HepG2 (cell line): ENCODE results near the gene MTO1. TPM values are rescaled to one million over a fixed set of nuclear protein-coding genes. Genes with fewer than 3 reads are reported as not detected.

ENCODE experiments used
- ATF6 ChIP-seq: sonication (generic); formaldehyde crosslinking; conservative IDR thresholded peaks from 2 replicates; pipeline ENCODE4 v1.4.0; 2020; ENCODE audit warnings: missing genetic modification reagents
- DDIT3 ChIP-seq: sonication (generic); formaldehyde crosslinking; IDR thresholded peaks from 2 replicates; pipeline ENCODE4 v1.4.0; 2020; ENCODE audit warnings: mild to moderate bottlenecking, missing genetic modification reagents
- HMG20B ChIP-seq: conservative IDR thresholded peaks from 2 replicates; pipeline ENCODE4 v1.6.1; 2016; ENCODE audit warnings: missing genetic modification reagents, missing compliant biosample characterization
- KLF12 ChIP-seq: sonication (generic); formaldehyde crosslinking; IDR thresholded peaks from 2 replicates; pipeline ENCODE4 v1.4.0; 2020; ENCODE audit warnings: missing genetic modification reagents, borderline replicate concordance
- MAFF ChIP-seq: IDR thresholded peaks from 2 replicates; pipeline ENCODE4 v1.6.1; 2011; ENCODE audit warnings: low read depth, low read length, improper control_type of control experiment
- MTERF4 ChIP-seq: sonication (generic); formaldehyde crosslinking; IDR thresholded peaks from 2 replicates; pipeline ENCODE4 v1.8.0; 2023; ENCODE audit warnings: mild to moderate bottlenecking, missing genetic modification reagents
- PLRG1 ChIP-seq: fragments of 450-650 bp; conservative IDR thresholded peaks from 2 replicates; pipeline ENCODE4 v1.6.1; 2016
- TAF1 ChIP-seq: sonication (generic); formaldehyde crosslinking; IDR thresholded peaks from 2 replicates; pipeline ENCODE4 v1.4.0; 2020; ENCODE audit warnings: missing genetic modification reagents
- ZBTB1 ChIP-seq: sonication (generic); formaldehyde crosslinking; IDR thresholded peaks from 2 replicates; pipeline ENCODE4 v1.4.0; 2020; ENCODE audit warnings: missing genetic modification reagents, borderline replicate concordance
- ZNF382 ChIP-seq: sonication (generic); formaldehyde crosslinking; IDR thresholded peaks from 2 replicates; pipeline ENCODE4 v1.5.0; 2020; ENCODE audit warnings: missing genetic modification reagents, mild to moderate bottlenecking, borderline replicate concordance
- ZNF652 ChIP-seq: IDR thresholded peaks from 2 replicates; pipeline ENCODE4 v1.6.1; 2016; ENCODE audit warnings: low read depth, borderline replicate concordance
- ZNF7 ChIP-seq: IDR thresholded peaks from 2 replicates; pipeline ENCODE4 v1.6.1; 2016; ENCODE audit warnings: missing biosample characterization, missing genetic modification reagents
- ZNF879 ChIP-seq: sonication (generic); formaldehyde crosslinking; IDR thresholded peaks from 2 replicates; pipeline ENCODE4 v1.8.1; 2023; ENCODE audit warnings: missing genetic modification reagents
- polyA plus RNA-seq, 8 experiments: library from polyadenylated mRNA; depleted of rRNA in 3 of 8; stranded (reverse) in 7 of 8; unstranded in 1 of 8; fragments of >200 nt; fragmentation: Illumina TruSeq in 4 of 8; extraction: Trizol in 4 of 8; gene quantifications; 2 replicates each; pipeline versions ENCODE4 v1.2.1 to v1.2.3, GENCODE V29; 2011 to 2016; ENCODE audit warnings: low read depth in 4 of 8, missing spikeins in 1 of 8, mixed read lengths in 1 of 8; ENCODE audit not compliant: insufficient read depth in 1 of 8
- total RNA-seq, 5 experiments: library from RNA; depleted of rRNA; stranded (reverse); fragments of >200 nt; fragmentation: Illumina TruSeq; extraction: Trizol; gene quantifications; 2 replicates each; pipeline ENCODE4 v1.2.3, GENCODE V29; 2016; ENCODE audit warnings: low read depth in 1 of 5
- TF ChIP-seq, protein P1 (sequence below): sonication (generic); formaldehyde crosslinking; IDR thresholded peaks from 2 replicates; pipeline ENCODE4 v1.5.0; 2020; ENCODE audit warnings: mild to moderate bottlenecking, missing genetic modification reagents
- TF ChIP-seq, protein P2 (sequence below): sonication (generic); formaldehyde crosslinking; conservative IDR thresholded peaks from 2 replicates; pipeline ENCODE4 v1.4.0; 2020; ENCODE audit warnings: mild to moderate bottlenecking, missing genetic modification reagents, moderate library complexity
- TF ChIP-seq, protein P3 (sequence below): sonication (generic); formaldehyde crosslinking; IDR thresholded peaks from 2 replicates; pipeline ENCODE4 v1.4.0; 2020; ENCODE audit warnings: mild to moderate bottlenecking, low read depth, missing genetic modification reagents

MTO1 gene
- total and polyA plus RNA-seq, 2 of the 13 experiments (the other 11 are each of a cell fraction or from before 2014, with no cell fraction given), result 21.1 to 45.3 TPM

DNA sequence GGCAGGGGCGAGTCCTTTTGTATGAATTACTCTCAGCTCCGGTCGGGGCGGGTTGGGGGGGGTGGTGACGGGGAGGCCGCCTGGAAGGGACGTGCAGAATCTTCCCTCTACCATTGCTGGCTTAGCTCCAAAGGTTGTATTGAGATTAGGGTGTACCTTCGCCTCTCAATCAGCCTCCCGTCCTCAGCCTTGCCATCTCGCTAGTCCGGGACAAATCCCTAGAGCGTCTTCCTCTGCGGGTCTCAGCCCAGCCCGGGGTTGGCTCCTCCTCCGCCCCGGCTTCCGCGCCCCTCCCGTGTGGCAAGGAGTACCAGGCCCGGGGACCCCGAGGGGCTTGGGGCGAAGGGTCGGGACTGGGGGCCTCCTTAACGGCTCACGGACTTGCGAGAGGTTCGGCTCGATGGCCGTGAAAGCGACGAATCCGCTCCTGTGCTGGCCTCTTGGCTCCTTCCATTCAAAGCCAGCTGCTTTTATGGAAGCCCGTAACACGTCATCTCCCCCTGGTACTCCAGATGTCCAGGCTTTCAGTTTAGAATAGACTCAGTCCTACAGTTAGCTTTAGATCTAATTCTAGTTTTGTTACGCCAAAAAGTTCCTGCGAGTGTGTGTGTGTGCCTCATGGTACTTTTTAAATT is 59.9 kb downstream of the MTO1 start (continued):
- TF ChIP-seq TAF1 (CRISPR knock-in tag), result no peak; the same call in 1 of the 2 replicates
- no peak for TF ChIP-seq ZBTB1 (CRISPR knock-in tag)
- TF ChIP-seq ATF6 (CRISPR knock-in tag), result 0 out of 2 replicates have a peak, but pooled peaks have one; percentile 1
- TF ChIP-seq ZNF382 (CRISPR knock-in tag), result no peak
- TF ChIP-seq, protein P1, sequence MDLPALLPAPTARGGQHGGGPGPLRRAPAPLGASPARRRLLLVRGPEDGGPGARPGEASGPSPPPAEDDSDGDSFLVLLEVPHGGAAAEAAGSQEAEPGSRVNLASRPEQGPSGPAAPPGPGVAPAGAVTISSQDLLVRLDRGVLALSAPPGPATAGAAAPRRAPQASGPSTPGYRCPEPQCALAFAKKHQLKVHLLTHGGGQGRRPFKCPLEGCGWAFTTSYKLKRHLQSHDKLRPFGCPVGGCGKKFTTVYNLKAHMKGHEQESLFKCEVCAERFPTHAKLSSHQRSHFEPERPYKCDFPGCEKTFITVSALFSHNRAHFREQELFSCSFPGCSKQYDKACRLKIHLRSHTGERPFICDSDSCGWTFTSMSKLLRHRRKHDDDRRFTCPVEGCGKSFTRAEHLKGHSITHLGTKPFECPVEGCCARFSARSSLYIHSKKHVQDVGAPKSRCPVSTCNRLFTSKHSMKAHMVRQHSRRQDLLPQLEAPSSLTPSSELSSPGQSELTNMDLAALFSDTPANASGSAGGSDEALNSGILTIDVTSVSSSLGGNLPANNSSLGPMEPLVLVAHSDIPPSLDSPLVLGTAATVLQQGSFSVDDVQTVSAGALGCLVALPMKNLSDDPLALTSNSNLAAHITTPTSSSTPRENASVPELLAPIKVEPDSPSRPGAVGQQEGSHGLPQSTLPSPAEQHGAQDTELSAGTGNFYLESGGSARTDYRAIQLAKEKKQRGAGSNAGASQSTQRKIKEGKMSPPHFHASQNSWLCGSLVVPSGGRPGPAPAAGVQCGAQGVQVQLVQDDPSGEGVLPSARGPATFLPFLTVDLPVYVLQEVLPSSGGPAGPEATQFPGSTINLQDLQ (CRISPR knock-in tag), result no peak
- TF ChIP-seq, protein P2, sequence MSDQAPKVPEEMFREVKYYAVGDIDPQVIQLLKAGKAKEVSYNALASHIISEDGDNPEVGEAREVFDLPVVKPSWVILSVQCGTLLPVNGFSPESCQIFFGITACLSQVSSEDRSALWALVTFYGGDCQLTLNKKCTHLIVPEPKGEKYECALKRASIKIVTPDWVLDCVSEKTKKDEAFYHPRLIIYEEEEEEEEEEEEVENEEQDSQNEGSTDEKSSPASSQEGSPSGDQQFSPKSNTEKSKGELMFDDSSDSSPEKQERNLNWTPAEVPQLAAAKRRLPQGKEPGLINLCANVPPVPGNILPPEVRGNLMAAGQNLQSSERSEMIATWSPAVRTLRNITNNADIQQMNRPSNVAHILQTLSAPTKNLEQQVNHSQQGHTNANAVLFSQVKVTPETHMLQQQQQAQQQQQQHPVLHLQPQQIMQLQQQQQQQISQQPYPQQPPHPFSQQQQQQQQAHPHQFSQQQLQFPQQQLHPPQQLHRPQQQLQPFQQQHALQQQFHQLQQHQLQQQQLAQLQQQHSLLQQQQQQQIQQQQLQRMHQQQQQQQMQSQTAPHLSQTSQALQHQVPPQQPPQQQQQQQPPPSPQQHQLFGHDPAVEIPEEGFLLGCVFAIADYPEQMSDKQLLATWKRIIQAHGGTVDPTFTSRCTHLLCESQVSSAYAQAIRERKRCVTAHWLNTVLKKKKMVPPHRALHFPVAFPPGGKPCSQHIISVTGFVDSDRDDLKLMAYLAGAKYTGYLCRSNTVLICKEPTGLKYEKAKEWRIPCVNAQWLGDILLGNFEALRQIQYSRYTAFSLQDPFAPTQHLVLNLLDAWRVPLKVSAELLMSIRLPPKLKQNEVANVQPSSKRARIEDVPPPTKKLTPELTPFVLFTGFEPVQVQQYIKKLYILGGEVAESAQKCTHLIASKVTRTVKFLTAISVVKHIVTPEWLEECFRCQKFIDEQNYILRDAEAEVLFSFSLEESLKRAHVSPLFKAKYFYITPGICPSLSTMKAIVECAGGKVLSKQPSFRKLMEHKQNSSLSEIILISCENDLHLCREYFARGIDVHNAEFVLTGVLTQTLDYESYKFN (CRISPR knock-in tag), result peak; percentile 14; the same call in 1 of the 2 replicates
- TF ChIP-seq ZNF879 (CRISPR knock-in tag), result no peak
- no peak for TF ChIP-seq MTERF4 (CRISPR knock-in tag)
- no peak for TF ChIP-seq ZNF652 (CRISPR knock-in tag)
- no peak for TF ChIP-seq KLF12 (CRISPR knock-in tag)
- TF ChIP-seq DDIT3 (CRISPR knock-in tag), result no peak
- no peak for TF ChIP-seq ZNF7 (CRISPR knock-in tag)
- no peak for TF ChIP-seq HMG20B
- TF ChIP-seq, protein P3, sequence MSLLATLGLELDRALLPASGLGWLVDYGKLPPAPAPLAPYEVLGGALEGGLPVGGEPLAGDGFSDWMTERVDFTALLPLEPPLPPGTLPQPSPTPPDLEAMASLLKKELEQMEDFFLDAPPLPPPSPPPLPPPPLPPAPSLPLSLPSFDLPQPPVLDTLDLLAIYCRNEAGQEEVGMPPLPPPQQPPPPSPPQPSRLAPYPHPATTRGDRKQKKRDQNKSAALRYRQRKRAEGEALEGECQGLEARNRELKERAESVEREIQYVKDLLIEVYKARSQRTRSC (CRISPR knock-in tag), result 0 out of 2 replicates have a peak, but pooled peaks have one; percentile 32
- TF ChIP-seq MAFF, result no peak
- no peak for TF ChIP-seq PLRG1
